Measurements from ENCODE around the gene TBC1D9.

GRCh38 chr4:140790171-140790570 lies 34.0 kb upstream of the TBC1D9 start:
- no peak for TF ChIP-seq CTCF (optimal IDR thresholded peaks at IDR 0.05 in 1 of 3, IDR thresholded peaks at IDR 0.05 in 1 of 3, conservative IDR thresholded peaks at IDR 0.05 in 1 of 3; ENCODE audit: extremely low read depth in 1 of 3, insufficient read depth in 2 of 3, low read length in 3 of 3)
- no peak for TF ChIP-seq EZH2 (IDR thresholded peaks at IDR 0.05; ENCODE audit: low read length)
